ENCODE data around the gene KXD1. TPM values are rescaled to one million over a fixed set of nuclear protein-coding genes. Genes with fewer than 3 reads are reported as not detected.
"Not testable (repeated sequence)": the region's sequence is repeated elsewhere in the genome, so short reads cannot be mapped to it uniquely, and the experiment has no call there.

Gene KXD1
- polyA plus RNA-seq (ENCODE audit: insufficient read length): 71.3 TPM

- DNase-seq (ENCODE audit: low read depth): peak; percentile 98
Observed at GRCh38 chr19:18557411-18558201, at the start of gene KXD1. TSS of gene KXD1 (plus strand) at chr19:18557870. CDS start at chr19:18562057, 4,187 bp downstream.

- no peak for DNase-seq (ENCODE audit: low read depth)
Observed at GRCh38 chr19:18508585-18508984, 49.1 kb upstream of the KXD1 start.

GRCh38 chr19:18510216-18510615 is 47.5 kb upstream of the KXD1 start:
- DNase-seq (ENCODE audit: low read depth): no peak

GRCh38 chr19:18513868-18514267 is 43.8 kb upstream of the KXD1 start:
- DNase-seq (ENCODE audit: low read depth): no peak

GRCh38 chr19:18514800-18515682 is 42.6 kb upstream of the KXD1 start:
- DNase-seq (ENCODE audit: low read depth): no peak

- no peak for DNase-seq (ENCODE audit: low read depth)
Observed at GRCh38 chr19:18515959-18516358, 41.7 kb upstream of the KXD1 start.

- no peak for DNase-seq (ENCODE audit: low read depth)
Observed at GRCh38 chr19:18517606-18518005, 40.1 kb upstream of the KXD1 start.

- DNase-seq (ENCODE audit: low read depth): no peak
Observed at GRCh38 chr19:18518639-18519038, 39.0 kb upstream of the KXD1 start.

- no peak for DNase-seq (ENCODE audit: low read depth)
Observed at GRCh38 chr19:18519962-18520847, 37.5 kb upstream of the KXD1 start.

GRCh38 chr19:18520848-18521691 is 36.6 kb upstream of the KXD1 start:
- DNase-seq (ENCODE audit: low read depth): no peak

- no peak for DNase-seq (ENCODE audit: low read depth)
Observed at GRCh38 chr19:18521692-18522123, 36.0 kb upstream of the KXD1 start, which contains the start of gene ELL. TSS of gene ELL (minus strand) at chr19:18522070. CDS start at chr19:18522055, 15 bp downstream.

GRCh38 chr19:18522124-18522861 is 35.4 kb upstream of the KXD1 start:
- peak; percentile 95 for DNase-seq (ENCODE audit: low read depth)

- DNase-seq (ENCODE audit: low read depth): not testable (repeated sequence)
Observed at GRCh38 chr19:18522862-18523440, 34.7 kb upstream of the KXD1 start.

GRCh38 chr19:18523841-18524240 is 33.8 kb upstream of the KXD1 start:
- no peak for DNase-seq (ENCODE audit: low read depth)

- no peak for DNase-seq (ENCODE audit: low read depth)
Observed at GRCh38 chr19:18526316-18526715, 31.4 kb upstream of the KXD1 start.

GRCh38 chr19:18529782-18530181 is 27.9 kb upstream of the KXD1 start:
- DNase-seq (ENCODE audit: low read depth): no peak

GRCh38 chr19:18531485-18531884 is 26.2 kb upstream of the KXD1 start:
- DNase-seq (ENCODE audit: low read depth): no peak

- DNase-seq (ENCODE audit: low read depth): no peak
Observed at GRCh38 chr19:18532168-18532890, 25.3 kb upstream of the KXD1 start.

- DNase-seq (ENCODE audit: low read depth): no peak
Observed at GRCh38 chr19:18533058-18533457, 24.6 kb upstream of the KXD1 start.
